ENCODE data around the gene DAZAP1.

The DAZAP1 gene

DNA sequence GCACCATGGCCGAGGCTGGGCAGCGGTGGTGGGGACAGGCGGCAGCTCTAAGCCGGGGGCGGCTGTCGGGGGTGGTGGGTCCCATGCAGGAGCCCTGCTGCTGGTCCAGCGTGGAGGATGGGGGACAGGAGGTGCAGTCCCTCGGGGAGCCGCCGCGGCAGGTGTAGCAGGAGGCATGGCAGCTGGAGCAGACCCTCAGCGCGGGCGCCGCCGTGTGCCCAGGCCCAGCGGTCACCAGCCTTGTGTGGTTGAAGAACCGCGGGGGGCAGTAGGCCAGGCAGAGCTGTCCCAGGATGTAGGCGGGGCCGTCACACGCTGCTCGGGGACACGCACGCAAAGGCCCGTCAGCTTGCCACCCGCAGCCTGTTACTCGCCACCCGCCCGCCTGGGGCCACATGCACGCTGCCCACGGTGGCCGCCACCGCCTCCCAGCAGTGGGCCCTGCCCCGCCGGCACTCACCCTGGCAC is 74.5 kb downstream of the DAZAP1 start:
- no peak overlapping the region for H2BK120ac ChIP-seq (ENCODE audit: low read depth, low read length)
- H3K4ac ChIP-seq (ENCODE audit: low read depth in 1 of 2, low read length in 2 of 2) = no peak overlapping the region
- peaks cover 5 to 20% of the 10 kb centered on the region in 2 experiments for H3K36me3 ChIP-seq (ENCODE audit: control insufficient read depth in 1 of 2, insufficient read depth in 2 of 2, low read depth in 1 of 2, low read length in 2 of 2)
- H3K4me2 ChIP-seq (ENCODE audit: low read length, poor library complexity, severe bottlenecking) = no peak overlapping the region
- H3K9ac ChIP-seq (ENCODE audit: low read length) = no peak overlapping the region
- H3K18ac ChIP-seq (ENCODE audit: low read depth in 1 of 2, low read length in 2 of 2) = no peak overlapping the region
- H3K4me1 ChIP-seq (ENCODE audit: control insufficient read depth, insufficient read depth, low read depth, low read length) = peaks cover 6% of the 10 kb centered on the region
- H3K79me1 ChIP-seq (replicated peaks; ENCODE audit: low read length, poor library complexity, severe bottlenecking) = peaks cover 5% of the 10 kb centered on the region
- H3K27ac ChIP-seq (ENCODE audit: low read length, poor library complexity, severe bottlenecking) = no peak overlapping the region
- H4K8ac ChIP-seq (ENCODE audit: low read length) = no peak overlapping the region
- H3K23ac ChIP-seq (ENCODE audit: low read length in 2 of 2) = no peak overlapping the region
- no peak overlapping the region for H2AFZ ChIP-seq (ENCODE audit: low read depth, low read length)
- DNase-seq = no peak
- no peak overlapping the region for H2BK5ac ChIP-seq (ENCODE audit: low read depth, low read length, poor library complexity, severe bottlenecking)
- peak overlapping the region; percentile 67 for H4K91ac ChIP-seq (ENCODE audit: low read length)
- 95% methylated on average over 31 of the region's 36 CpGs for whole genome bisulfite sequencing
- H3K27me3 ChIP-seq (ENCODE audit: control insufficient read depth in 1 of 2, insufficient read depth in 1 of 2, low read length in 2 of 2) = no peaks in the 10 kb centered on the region
- no peak overlapping the region for H2BK15ac ChIP-seq (ENCODE audit: low read depth, poor library complexity, severe bottlenecking)
- H2BK12ac ChIP-seq (ENCODE audit: low read length in 2 of 2) = no peak overlapping the region
- no peak overlapping the region for H3K14ac ChIP-seq (ENCODE audit: low read length in 2 of 2)
- H2AK5ac ChIP-seq (ENCODE audit: low read length, severe bottlenecking) = no peak overlapping the region
- H3K9me3 ChIP-seq (ENCODE audit: control insufficient read depth, low read length) = no peaks in the 10 kb centered on the region
- no peak overlapping the region for H3K4me3 ChIP-seq (ENCODE audit: insufficient read depth in 1 of 2, low read depth in 1 of 2, low read length in 2 of 2)

DNA sequence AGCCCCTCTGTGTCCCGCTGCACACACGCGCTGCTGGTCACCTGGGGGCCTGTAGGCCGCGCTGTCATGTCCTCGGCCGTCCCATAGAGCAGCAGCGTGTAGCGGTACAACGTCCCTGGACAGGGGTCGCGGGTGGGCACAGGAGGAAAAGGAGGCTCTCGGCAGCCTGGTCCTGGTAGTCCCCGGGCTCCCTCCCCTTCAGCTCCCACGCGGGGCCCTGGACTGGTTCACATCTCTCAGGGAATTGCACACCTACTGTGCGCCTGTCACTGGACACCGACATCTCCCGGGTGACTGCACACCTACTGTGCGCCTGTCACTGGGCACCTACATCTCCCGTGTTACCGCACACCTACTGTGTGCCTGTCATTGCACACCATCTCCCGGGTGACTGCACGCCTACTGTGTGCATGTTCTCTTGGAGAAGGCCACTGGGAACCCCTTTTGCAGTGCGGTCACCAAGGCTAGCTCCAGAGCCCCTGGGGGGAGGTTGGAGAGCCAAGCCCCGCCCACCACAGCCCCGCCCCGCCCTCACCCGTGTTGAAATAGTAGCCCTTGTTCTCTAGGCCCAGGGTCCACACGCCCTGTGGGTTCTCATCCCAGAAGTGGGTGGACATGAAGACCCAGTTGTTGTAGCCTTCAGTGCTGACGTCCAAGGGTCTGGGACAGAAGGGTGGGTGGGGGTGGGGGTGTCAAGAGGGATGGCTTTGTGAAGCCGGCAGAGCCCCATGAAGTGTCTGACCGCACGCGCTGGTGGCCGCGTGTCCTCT is 75.2 kb downstream of the DAZAP1 start:
- Histone ChIP-seq H2BK12ac (ENCODE audit: low read length in 2 of 2) (no peak overlapping the region), H3K18ac (ENCODE audit: low read depth in 1 of 2, low read length in 2 of 2) (peak overlapping the region in 1 of 2 experiments; percentile 25), H3K79me1 (replicated peaks; ENCODE audit: low read length, poor library complexity, severe bottlenecking) (peaks cover 2% of the 10 kb centered on the region), H3K27me3 (ENCODE audit: control insufficient read depth in 1 of 2, insufficient read depth in 1 of 2, low read length in 2 of 2) (no peaks in the 10 kb centered on the region), H2BK120ac (ENCODE audit: low read depth, low read length) (no peak overlapping the region), H3K4me2 (ENCODE audit: low read length, poor library complexity, severe bottlenecking) (no peak overlapping the region), H3K4ac (ENCODE audit: low read depth in 1 of 2, low read length in 2 of 2) (no peak overlapping the region), H3K9me3 (ENCODE audit: control insufficient read depth, low read length) (no peaks in the 10 kb centered on the region), H4K8ac (ENCODE audit: low read length) (no peak overlapping the region), H3K14ac (ENCODE audit: low read length in 2 of 2) (no peak overlapping the region), H3K4me1 (ENCODE audit: control insufficient read depth, insufficient read depth, low read depth, low read length) (peaks cover 6% of the 10 kb centered on the region), H3K23ac (ENCODE audit: low read length in 2 of 2) (no peak overlapping the region), H3K4me3 (ENCODE audit: insufficient read depth in 1 of 2, low read depth in 1 of 2, low read length in 2 of 2) (no peak overlapping the region), H3K9ac (ENCODE audit: low read length) (no peak overlapping the region), H2BK15ac (ENCODE audit: low read depth, poor library complexity, severe bottlenecking) (no peak overlapping the region), H2BK5ac (ENCODE audit: low read depth, low read length, poor library complexity, severe bottlenecking) (no peak overlapping the region), H3K27ac (ENCODE audit: low read length, poor library complexity, severe bottlenecking) (no peak overlapping the region), H3K36me3 (ENCODE audit: control insufficient read depth in 1 of 2, insufficient read depth in 2 of 2, low read depth in 1 of 2, low read length in 2 of 2) (peaks cover under 1 to 26% of the 10 kb centered on the region in 2 experiments), H4K91ac (ENCODE audit: low read length) (peak overlapping the region; percentile 67), H2AK5ac (ENCODE audit: low read length, severe bottlenecking) (no peak overlapping the region), H2AFZ (ENCODE audit: low read depth, low read length) (no peak overlapping the region)
- no peak for DNase-seq
- WGBS = 91% methylated on average over 37 of the region's 37 CpGs

DNA sequence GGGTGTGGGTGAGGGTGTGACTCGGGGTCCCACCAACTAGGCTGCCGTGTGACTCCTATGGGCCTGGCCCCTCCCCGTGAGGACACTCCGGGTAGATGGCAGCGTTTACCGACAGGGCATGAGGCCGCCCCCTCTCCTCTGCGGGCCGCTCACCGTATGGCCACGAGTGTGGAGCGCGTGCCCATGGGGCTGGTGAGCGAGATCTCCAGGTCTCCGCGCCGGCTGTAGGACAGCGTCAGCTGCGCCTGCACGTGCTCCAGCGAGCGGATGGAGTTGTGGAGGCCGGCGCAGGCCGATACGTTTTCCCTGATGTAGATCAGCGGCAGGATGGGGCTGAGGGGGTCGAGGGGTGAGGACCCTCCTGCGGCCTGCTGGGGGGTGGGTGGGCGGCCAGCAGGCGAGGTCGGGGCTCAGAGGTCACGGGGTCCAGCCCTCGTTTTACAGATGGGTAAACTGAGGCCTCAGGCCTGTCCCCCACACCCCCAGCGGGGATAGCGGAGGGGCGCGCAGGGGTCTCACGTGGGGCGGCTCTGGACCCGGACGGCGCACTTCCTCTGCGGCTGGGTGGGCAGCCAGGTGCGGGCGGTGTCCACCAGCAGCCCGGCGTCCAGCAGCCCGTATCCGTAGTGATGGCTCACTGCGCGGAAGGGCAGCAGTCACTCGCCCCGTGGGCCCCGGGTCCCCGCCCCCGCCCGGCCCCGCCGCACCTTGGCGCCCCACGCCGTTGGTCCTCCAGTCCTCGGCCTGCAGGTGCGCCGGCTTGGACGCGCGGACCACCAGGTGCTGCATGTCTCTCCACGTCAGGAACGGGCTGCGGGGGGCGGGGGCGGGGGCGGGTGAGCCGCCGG is 76.0 kb downstream of the DAZAP1 start:
- WGBS = 93% methylated on average over 74 of the region's 77 CpGs
- H3K9me3 ChIP-seq (ENCODE audit: control insufficient read depth, low read length) = no peaks in the 10 kb centered on the region
- H2AFZ ChIP-seq (ENCODE audit: low read depth, low read length) = no peak overlapping the region
- no peak for DNase-seq
- H3K36me3 ChIP-seq (ENCODE audit: control insufficient read depth in 1 of 2, insufficient read depth in 2 of 2, low read depth in 1 of 2, low read length in 2 of 2) = peaks cover 0 to 26% of the 10 kb centered on the region in 2 experiments
- no peak overlapping the region for H3K18ac ChIP-seq (ENCODE audit: low read depth in 1 of 2, low read length in 2 of 2)
- no peak overlapping the region for H3K23ac ChIP-seq (ENCODE audit: low read length in 2 of 2)
- no peak overlapping the region for H3K4me3 ChIP-seq (ENCODE audit: insufficient read depth in 1 of 2, low read depth in 1 of 2, low read length in 2 of 2)
- no peaks in the 10 kb centered on the region for H3K79me1 ChIP-seq (replicated peaks; ENCODE audit: low read length, poor library complexity, severe bottlenecking)
- no peak overlapping the region for H4K8ac ChIP-seq (ENCODE audit: low read length)
- H3K9ac ChIP-seq (ENCODE audit: low read length) = no peak overlapping the region
- H3K27ac ChIP-seq (ENCODE audit: low read length, poor library complexity, severe bottlenecking) = no peak overlapping the region
- H2AK5ac ChIP-seq (ENCODE audit: low read length, severe bottlenecking) = no peak overlapping the region
- peak overlapping the region; percentile 18 for H4K91ac ChIP-seq (ENCODE audit: low read length)
- no peak overlapping the region for H3K4ac ChIP-seq (ENCODE audit: low read depth in 1 of 2, low read length in 2 of 2)
- no peak overlapping the region for H2BK12ac ChIP-seq (ENCODE audit: low read length in 2 of 2)
- no peak overlapping the region for H2BK15ac ChIP-seq (ENCODE audit: low read depth, poor library complexity, severe bottlenecking)
- H3K27me3 ChIP-seq (ENCODE audit: control insufficient read depth in 1 of 2, insufficient read depth in 1 of 2, low read length in 2 of 2) = no peaks in the 10 kb centered on the region
- H2BK5ac ChIP-seq (ENCODE audit: low read depth, low read length, poor library complexity, severe bottlenecking) = no peak overlapping the region
- H3K14ac ChIP-seq (ENCODE audit: low read length in 2 of 2) = no peak overlapping the region
- no peak overlapping the region for H3K4me2 ChIP-seq (ENCODE audit: low read length, poor library complexity, severe bottlenecking)
- no peak overlapping the region for H2BK120ac ChIP-seq (ENCODE audit: low read depth, low read length)
- peaks cover 2% of the 10 kb centered on the region for H3K4me1 ChIP-seq (ENCODE audit: control insufficient read depth, insufficient read depth, low read depth, low read length)

DNA sequence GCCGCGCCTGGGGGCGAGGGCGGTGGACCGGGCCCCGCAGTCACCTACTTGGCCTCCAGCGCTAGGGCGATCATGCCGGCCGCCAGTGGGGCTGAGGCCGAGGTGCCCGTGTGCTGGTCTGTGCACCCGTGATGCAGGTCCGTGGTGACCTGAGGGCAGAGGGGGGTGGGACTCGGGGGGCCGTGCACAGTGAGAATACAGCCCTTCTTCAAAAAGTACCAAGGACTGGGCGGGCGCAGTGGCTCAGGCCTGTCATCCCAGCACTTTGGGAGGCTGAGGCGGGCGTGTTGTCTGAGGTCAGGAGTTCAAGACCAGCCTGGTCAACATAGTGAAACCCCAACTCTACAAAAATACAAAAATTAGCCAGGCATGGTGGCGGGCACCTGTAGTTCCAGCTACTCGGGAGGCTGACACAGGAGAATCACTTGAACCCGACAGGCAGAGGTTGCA is 76.6 kb downstream of the DAZAP1 start:
- no peak overlapping the region for H2BK12ac ChIP-seq (ENCODE audit: low read length in 2 of 2)

More for the DNA sequence above, 76.6 kb downstream of the DAZAP1 start:
- Histone ChIP-seq H3K27ac (ENCODE audit: low read length, poor library complexity, severe bottlenecking) (no peak overlapping the region), H3K4me2 (ENCODE audit: low read length, poor library complexity, severe bottlenecking) (no peak overlapping the region), H4K91ac (ENCODE audit: low read length) (no peak overlapping the region), H3K36me3 (ENCODE audit: control insufficient read depth in 1 of 2, insufficient read depth in 2 of 2, low read depth in 1 of 2, low read length in 2 of 2) (peaks cover 0 to 26% of the 10 kb centered on the region in 2 experiments), H2AK5ac (ENCODE audit: low read length, severe bottlenecking) (no peak overlapping the region), H3K4me1 (ENCODE audit: control insufficient read depth, insufficient read depth, low read depth, low read length) (peaks cover 2% of the 10 kb centered on the region), H2BK5ac (ENCODE audit: low read depth, low read length, poor library complexity, severe bottlenecking) (no peak overlapping the region), H3K4me3 (ENCODE audit: insufficient read depth in 1 of 2, low read depth in 1 of 2, low read length in 2 of 2) (no peak overlapping the region), H3K4ac (ENCODE audit: low read depth in 1 of 2, low read length in 2 of 2) (no peak overlapping the region), H3K14ac (ENCODE audit: low read length in 2 of 2) (no peak overlapping the region), H3K27me3 (ENCODE audit: control insufficient read depth in 1 of 2, insufficient read depth in 1 of 2, low read length in 2 of 2) (no peaks in the 10 kb centered on the region), H4K8ac (ENCODE audit: low read length) (peak overlapping the region; percentile 4), H3K9me3 (ENCODE audit: control insufficient read depth, low read length) (no peaks in the 10 kb centered on the region), H2AFZ (ENCODE audit: low read depth, low read length) (no peak overlapping the region), H2BK15ac (ENCODE audit: low read depth, poor library complexity, severe bottlenecking) (no peak overlapping the region), H3K9ac (ENCODE audit: low read length) (no peak overlapping the region), H3K18ac (ENCODE audit: low read depth in 1 of 2, low read length in 2 of 2) (no peak overlapping the region), H3K23ac (ENCODE audit: low read length in 2 of 2) (no peak overlapping the region), H3K79me1 (replicated peaks; ENCODE audit: low read length, poor library complexity, severe bottlenecking) (no peaks in the 10 kb centered on the region), H2BK120ac (ENCODE audit: low read depth, low read length) (no peak overlapping the region)
- 91% methylated on average over 22 of the region's 23 CpGs for WGBS
- DNase-seq = no peak
